GM23248 (cell line): ENCODE measurements around the gene PROS1.
"Not testable (repeated sequence)": the region's sequence is repeated elsewhere in the genome, so short reads cannot be mapped to it uniquely, and the experiment has no call there.

Experiments
- EZH2 ChIP-seq: fragments of 200-600 bp; sonication (generic); IDR thresholded peaks from 2 replicates; pipeline ENCODE4 v1.6.1; 2018; ENCODE audit warnings: antibody characterized with exemption, mild to moderate bottlenecking; ENCODE audit not compliant: insufficient read depth, poor library complexity, severe bottlenecking
- EZH2phosphoT487 ChIP-seq: fragments of 200-600 bp; sonication (generic); IDR thresholded peaks from 2 replicates; pipeline ENCODE4 v1.6.1; 2018; ENCODE audit warnings: antibody characterized with exemption, moderate library complexity, mild to moderate bottlenecking, low read depth; ENCODE audit not compliant: insufficient read depth

- TF ChIP-seq EZH2, EZH2phosphoT487: not testable (repeated sequence)
These were observed 23.7 kb downstream of the PROS1 start for GRCh38 chr3:93949958-93950357.
